Mesodermal cell (in vitro differentiated cells): ENCODE results near the gene LFNG.
"Not testable (repeated sequence)": the region's sequence is repeated elsewhere in the genome, so short reads cannot be mapped to it uniquely, and the experiment has no call there.

Experiments
- H3K27ac ChIP-seq: 2 replicates; pipeline ENCODE4 v1.7.0; 2013; ENCODE audit warnings: mild to moderate bottlenecking, low read depth, low read length, moderate library complexity; ENCODE audit not compliant: severe bottlenecking
- H3K36me3 ChIP-seq: 2 replicates; pipeline ENCODE4 v1.7.1; 2013; ENCODE audit warnings: mild to moderate bottlenecking, low read length, moderate library complexity; ENCODE audit not compliant: control insufficient read depth, insufficient read depth
- H3K4me1 ChIP-seq: one replicate; pipeline ENCODE4 v1.7.1; 2013; ENCODE audit warnings: mild to moderate bottlenecking, low read length; ENCODE audit not compliant: insufficient read depth, control insufficient read depth, poor library complexity, severe bottlenecking
- H3K4me3 ChIP-seq: 2 replicates; pipeline ENCODE4 v1.7.0; 2013; ENCODE audit warnings: low read length, control low read depth, mild to moderate bottlenecking; ENCODE audit not compliant: insufficient read depth, poor library complexity, severe bottlenecking; ENCODE audit errors: extremely low read depth
- H3K9me3 ChIP-seq: 2 replicates; pipeline ENCODE4 v1.7.1; 2013; ENCODE audit warnings: mild to moderate bottlenecking, low read length, moderate library complexity; ENCODE audit not compliant: control insufficient read depth
- WGBS, 2 experiments: methylation state at CpG; one replicate each; pipeline ENCODE4 v1.1.5; 2013; ENCODE audit warnings: missing lambda C conversion rate in 2 of 2; ENCODE audit not compliant: insufficient coverage in 2 of 2; 5-methylcytosine and 5-hydroxymethylcytosine counted together

LFNG gene

DNA sequence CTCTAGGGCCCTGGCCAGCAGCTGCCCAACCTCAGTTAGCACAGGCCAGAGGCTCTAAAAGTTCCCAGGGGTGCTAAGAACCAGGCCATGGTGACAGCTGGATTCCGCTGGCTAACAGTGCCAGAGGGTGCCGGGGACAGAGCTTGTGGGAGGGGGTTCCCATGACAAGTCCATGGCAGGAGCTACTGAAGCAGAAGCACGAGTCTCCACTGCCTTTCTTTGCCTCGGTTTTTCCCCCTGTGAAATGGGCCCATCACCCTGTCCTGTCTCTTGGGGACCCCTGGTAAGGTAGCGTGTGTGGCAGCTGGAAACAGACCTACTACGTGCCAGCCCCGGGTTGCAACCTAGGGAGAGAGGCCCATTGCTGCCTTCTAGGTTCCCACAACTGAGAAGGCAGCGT lies 13.2 kb downstream of the LFNG start:
- not testable (repeated sequence) for H3K4me3 ChIP-seq, H3K9me3 ChIP-seq, H3K27ac ChIP-seq
- peaks cover 11% of the 10 kb centered on the region for H3K36me3 ChIP-seq
- H3K4me1 ChIP-seq = peaks cover 30% of the 10 kb centered on the region
- 85 to 100% methylated on average over 2 of the region's 8 CpGs for WGBS, 2 experiments

DNA sequence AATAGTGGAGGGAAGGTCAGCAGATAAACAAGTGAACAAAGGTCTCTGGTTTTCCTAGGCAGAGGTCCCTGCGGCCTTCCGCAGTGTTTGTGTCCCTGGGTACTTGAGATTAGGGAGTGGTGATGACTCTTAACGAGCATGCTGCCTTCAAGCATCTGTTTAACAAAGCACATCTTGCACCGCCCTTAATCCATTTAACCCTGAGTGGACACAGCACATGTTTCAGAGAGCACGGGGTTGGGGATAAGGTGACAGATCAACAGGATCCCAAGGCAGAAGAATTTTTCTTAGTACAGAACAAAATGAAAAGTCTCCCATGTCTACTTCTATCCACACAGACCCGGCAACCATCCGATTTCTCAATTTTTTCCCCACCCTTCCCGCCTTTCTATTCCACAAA lies 14.0 kb downstream of the LFNG start:
- H3K9me3 ChIP-seq, H3K4me3 ChIP-seq: not testable (repeated sequence)
- WGBS, 2 experiments = no CpG with 5 or more reads among the region's 8 CpGs

DNA sequence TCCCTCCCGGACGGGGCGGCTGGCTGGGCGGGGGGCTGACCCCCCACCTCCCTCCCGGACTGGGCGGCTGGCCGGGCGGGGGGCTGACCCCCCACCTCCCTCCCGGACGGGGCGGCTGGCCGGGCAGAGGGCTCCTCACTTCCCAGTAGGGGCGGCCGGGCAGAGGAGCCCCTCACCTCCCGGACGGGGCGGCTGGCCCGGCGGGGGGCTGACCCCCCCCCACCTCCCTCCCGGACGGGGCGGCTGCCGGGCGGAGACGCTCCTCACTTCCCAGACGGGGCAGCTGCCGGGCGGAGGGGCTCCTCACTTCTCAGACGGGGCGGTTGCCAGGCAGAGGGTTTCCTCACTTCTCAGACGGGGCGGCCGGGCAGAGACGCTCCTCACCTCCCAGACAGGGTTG lies 14.6 kb downstream of the LFNG start:
- Histone ChIP-seq H3K4me1 (peaks cover 17% of the 10 kb centered on the region), H3K36me3 (peaks cover 18% of the 10 kb centered on the region)
- H3K4me3 ChIP-seq, H3K9me3 ChIP-seq, H3K27ac ChIP-seq: not testable (repeated sequence)
- 86 to 100% methylated on average over 5 to 9 of the region's 34 CpGs for WGBS, 2 experiments

More for the DNA sequence above, 14.0 kb downstream of the LFNG start:
- H3K27ac ChIP-seq = not testable (repeated sequence)
- Histone ChIP-seq H3K36me3 (peaks cover 17% of the 10 kb centered on the region), H3K4me1 (peaks cover 23% of the 10 kb centered on the region)

DNA sequence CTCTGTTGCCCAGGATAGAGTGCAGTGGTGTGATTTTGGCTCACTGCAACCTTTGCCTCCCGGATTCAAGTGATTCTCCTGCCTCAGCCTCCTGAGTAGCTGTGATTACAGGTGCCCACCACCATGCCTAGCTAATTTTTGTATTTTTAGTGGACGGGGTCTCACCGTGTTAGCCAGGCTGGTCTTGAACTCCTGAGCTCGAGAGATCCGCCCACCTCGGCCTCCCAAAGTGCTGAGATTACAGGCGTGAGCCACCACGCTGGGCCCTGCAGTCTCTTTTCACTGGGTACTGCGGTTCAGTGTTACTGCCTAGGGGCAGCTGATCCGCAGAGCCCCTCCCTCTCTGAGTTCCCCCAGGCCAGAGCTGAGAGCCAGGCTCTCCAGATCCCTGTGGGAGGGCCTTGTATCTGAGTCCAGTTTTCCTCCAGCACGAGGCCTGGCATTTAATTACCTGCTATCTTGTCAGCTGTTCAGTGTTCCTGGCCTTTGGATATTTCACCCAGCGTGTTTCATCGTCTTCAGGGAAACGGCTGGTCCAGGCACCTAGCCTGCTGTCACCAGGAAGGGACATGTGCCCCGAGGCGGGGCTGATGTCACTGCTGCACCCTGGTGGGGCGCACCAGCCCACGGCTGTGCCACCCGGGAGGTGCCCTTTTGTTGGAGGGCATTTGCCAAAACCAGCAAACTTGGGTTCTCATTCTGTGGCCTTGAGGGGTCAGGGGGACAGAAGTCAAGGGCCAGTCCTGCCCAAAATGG lies 16.5 kb downstream of the LFNG start:
- H3K9me3 ChIP-seq, H3K4me1 ChIP-seq, H3K4me3 ChIP-seq, H3K27ac ChIP-seq: not testable (repeated sequence)
- WGBS, 2 experiments = 91 to 97% methylated on average over 5 to 11 of the region's 19 CpGs
- H3K36me3 ChIP-seq = peaks cover 30% of the 10 kb centered on the region

DNA sequence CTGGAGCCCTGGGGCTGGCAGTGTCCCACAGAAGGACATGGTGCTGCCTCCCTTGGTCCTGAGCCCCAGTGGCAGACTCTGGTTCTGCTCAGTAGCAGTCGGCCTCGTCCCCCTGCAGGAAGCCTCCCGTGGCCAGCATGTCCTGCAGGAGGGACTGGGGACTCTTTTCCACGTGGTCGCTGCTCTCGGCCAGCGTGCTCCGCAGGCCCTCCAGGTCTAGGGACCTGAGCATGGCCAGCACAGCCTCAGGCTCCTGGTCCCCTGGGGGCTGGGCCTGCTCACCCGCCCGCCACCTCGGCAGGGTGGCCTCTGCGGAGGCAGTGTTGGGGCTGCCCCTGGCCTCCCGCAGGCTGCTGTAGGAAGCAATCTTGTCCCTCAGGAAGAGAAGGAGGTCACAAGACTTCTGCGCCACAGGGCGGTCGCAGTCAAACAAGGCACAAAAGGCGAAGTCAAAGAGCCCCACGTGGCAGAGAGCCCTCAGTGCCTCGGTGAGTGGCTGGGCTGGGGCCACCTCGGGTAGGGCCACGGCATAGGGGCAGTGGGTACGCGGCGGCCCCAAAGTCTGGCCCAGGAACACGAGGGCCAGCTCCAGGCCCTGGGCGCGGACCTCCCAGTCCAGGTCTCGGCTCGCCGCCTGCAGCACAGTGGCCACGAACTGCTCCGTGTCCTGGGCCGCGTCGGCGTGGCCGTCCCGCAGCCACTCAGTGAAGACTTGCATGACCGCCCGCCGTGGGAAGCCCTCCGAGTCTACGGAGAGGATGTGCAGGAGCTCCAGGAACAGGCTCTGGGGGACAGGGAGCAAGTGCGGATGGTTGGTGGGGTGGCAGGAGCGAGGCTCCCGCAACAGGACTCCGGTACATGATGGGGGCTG lies 18.6 kb downstream of the LFNG start:
- H3K4me1 ChIP-seq = no peaks in the 10 kb centered on the region
- no peaks in the 10 kb centered on the region for H3K9me3 ChIP-seq
- WGBS, 2 experiments = 94% methylated on average over 38 to 47 of the region's 47 CpGs
- no peak overlapping the region for H3K4me3 ChIP-seq
- H3K36me3 ChIP-seq = peaks cover 43% of the 10 kb centered on the region
- no peak overlapping the region for H3K27ac ChIP-seq

GRCh38 chr7:2539031-2539911 lies 19.7 kb downstream of the LFNG start:
- 96 to 97% methylated on average over 29 to 30 of the region's 32 CpGs for WGBS, 2 experiments
- Histone ChIP-seq H3K4me3 (no peak overlapping the region), H3K27ac (no peak overlapping the region), H3K9me3 (no peaks in the 10 kb centered on the region), H3K36me3 (peaks cover 50% of the 10 kb centered on the region), H3K4me1 (no peaks in the 10 kb centered on the region)

DNA sequence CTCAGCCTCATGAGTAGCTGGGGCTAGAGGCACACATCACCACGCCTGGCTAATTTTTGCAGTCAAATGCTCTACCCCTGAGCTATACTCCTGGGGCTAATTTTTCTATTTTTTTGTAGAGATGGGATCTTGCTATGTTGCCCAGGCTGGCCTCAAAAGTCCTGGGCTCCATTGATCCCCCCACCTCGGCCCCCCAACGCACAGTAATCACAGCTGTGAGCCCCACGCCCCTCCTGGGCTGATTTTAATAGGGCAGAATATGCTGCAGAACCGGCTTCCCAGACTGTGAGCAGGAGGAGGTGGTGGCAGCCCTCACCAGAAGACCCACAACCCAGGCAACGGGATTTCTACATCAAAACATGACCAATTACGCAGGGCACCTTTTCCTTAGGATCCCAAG lies 20.6 kb downstream of the LFNG start:
- Histone ChIP-seq H3K9me3 (no peaks in the 10 kb centered on the region), H3K36me3 (peaks cover 50% of the 10 kb centered on the region), H3K4me1 (no peaks in the 10 kb centered on the region), H3K27ac (no peak overlapping the region), H3K4me3 (no peak overlapping the region)
- WGBS, 2 experiments = 92 to 97% methylated on average over 4 to 6 of the region's 7 CpGs

- Histone ChIP-seq H3K4me3 (no peak overlapping the region), H3K27ac (no peak overlapping the region), H3K36me3 (peaks cover 52% of the 10 kb centered on the region), H3K4me1 (no peaks in the 10 kb centered on the region), H3K9me3 (no peaks in the 10 kb centered on the region)
- 94 to 98% methylated on average over 12 to 16 of the region's 19 CpGs for WGBS, 2 experiments
These were observed 21.1 kb downstream of the LFNG start for GRCh38 chr7:2540641-2541051.

- WGBS, 2 experiments = 95 to 97% methylated on average over 35 to 39 of the region's 40 CpGs
- Histone ChIP-seq H3K4me1 (no peaks in the 10 kb centered on the region), H3K4me3 (no peak overlapping the region), H3K36me3 (peaks cover 59% of the 10 kb centered on the region), H3K27ac (no peak overlapping the region), H3K9me3 (no peaks in the 10 kb centered on the region)
These were observed 21.9 kb downstream of the LFNG start for GRCh38 chr7:2541291-2542010.
